HCT116 (cell line): Measurements from ENCODE around the gene STK11.

Experiments
- CTCF ChIP-seq, 3 experiments: fragments of 200-600 bp in 1 of 3; sonication (generic) in 1 of 3; IDR thresholded peaks in 2 of 3; conservative IDR thresholded peaks in 1 of 3; 2 replicates each; pipeline ENCODE4 v1.5.1; 2012 to 2017; ENCODE audit warnings: low read depth in 2 of 3, low read length in 2 of 3, antibody characterized with exemption in 1 of 3, borderline replicate concordance in 1 of 3, control low read depth in 1 of 3, mild to moderate bottlenecking in 1 of 3, mixed read lengths in 1 of 3, mixed run types in 1 of 3, moderate library complexity in 1 of 3; ENCODE audit not compliant: insufficient read depth in 1 of 3
- ELF1 ChIP-seq: IDR thresholded peaks from 2 replicates; pipeline ENCODE4 v1.6.1; 2012; ENCODE audit warnings: low read depth, borderline replicate concordance
- EZH2phosphoT487 ChIP-seq: fragments of 200-600 bp; IDR thresholded peaks from 2 replicates; pipeline ENCODE4 v1.6.1; 2018; ENCODE audit warnings: antibody characterized with exemption, borderline replicate concordance
- REST ChIP-seq: IDR thresholded peaks from 2 replicates; pipeline ENCODE4 v1.6.1; 2012; ENCODE audit warnings: low read depth
- YY1 ChIP-seq: IDR thresholded peaks from 2 replicates; pipeline ENCODE4 v1.6.1; 2011; ENCODE audit warnings: low read length, low read depth, moderate library complexity, mild to moderate bottlenecking; ENCODE audit not compliant: insufficient replicate concordance; ENCODE audit errors: extremely low read depth

GRCh38 chr19:1240925-1241324, 35.3 kb downstream of the STK11 start:
- no peak for TF ChIP-seq REST
- no peak for TF ChIP-seq ELF1
- TF ChIP-seq EZH2phosphoT487: no peak
- TF ChIP-seq CTCF (IDR thresholded peaks at IDR 0.05 in 2 of 3, conservative IDR thresholded peaks at IDR 0.05 in 1 of 3; ENCODE audit: borderline replicate concordance in 1 of 3, insufficient read depth in 1 of 3, low read depth in 2 of 3, low read length in 2 of 3): no peak
- TF ChIP-seq YY1: no peak
